Vagina (tissue), 2 donors: ENCODE data around the gene SCAPER.

Experiments used
- POLR2A ChIP-seq, 2 donors: fragments of 450-650 bp; IDR thresholded peaks; one replicate each; pipeline ENCODE4 v1.6.1; 2017; ENCODE audit warnings: antibody characterized with exemption in 2 of 2, mild to moderate bottlenecking in 2 of 2, moderate library complexity in 2 of 2
- POLR2AphosphoS5 ChIP-seq, 2 donors: sonication (generic); formaldehyde crosslinking; IDR thresholded peaks; one replicate each; pipeline ENCODE4 v1.9.0; 2017; ENCODE audit warnings: antibody characterized with exemption in 2 of 2, mild to moderate bottlenecking in 2 of 2, low read depth in 1 of 2; ENCODE audit not compliant: insufficient read depth in 1 of 2
- TF ChIP-seq, protein P1 (sequence below), 3 experiments: fragments of 450-650 bp in 2 of 3; fragments of 200-600 bp in 1 of 3; sonication (generic) in 1 of 3; IDR thresholded peaks; one replicate each; pipeline ENCODE4 v1.5.1; 2017 to 2019; ENCODE audit warnings: antibody characterized with exemption in 3 of 3, mild to moderate bottlenecking in 2 of 3, moderate library complexity in 2 of 3

GRCh38 chr15:76517910-76518309 is 387.2 kb downstream of the SCAPER start:
- TF ChIP-seq POLR2A (IDR thresholded peaks at IDR 0.05) (no peak), POLR2AphosphoS5 (IDR thresholded peaks at IDR 0.05; ENCODE audit: insufficient read depth in 1 of 2, low read depth in 1 of 2) (no peak)
- TF ChIP-seq, protein P1, sequence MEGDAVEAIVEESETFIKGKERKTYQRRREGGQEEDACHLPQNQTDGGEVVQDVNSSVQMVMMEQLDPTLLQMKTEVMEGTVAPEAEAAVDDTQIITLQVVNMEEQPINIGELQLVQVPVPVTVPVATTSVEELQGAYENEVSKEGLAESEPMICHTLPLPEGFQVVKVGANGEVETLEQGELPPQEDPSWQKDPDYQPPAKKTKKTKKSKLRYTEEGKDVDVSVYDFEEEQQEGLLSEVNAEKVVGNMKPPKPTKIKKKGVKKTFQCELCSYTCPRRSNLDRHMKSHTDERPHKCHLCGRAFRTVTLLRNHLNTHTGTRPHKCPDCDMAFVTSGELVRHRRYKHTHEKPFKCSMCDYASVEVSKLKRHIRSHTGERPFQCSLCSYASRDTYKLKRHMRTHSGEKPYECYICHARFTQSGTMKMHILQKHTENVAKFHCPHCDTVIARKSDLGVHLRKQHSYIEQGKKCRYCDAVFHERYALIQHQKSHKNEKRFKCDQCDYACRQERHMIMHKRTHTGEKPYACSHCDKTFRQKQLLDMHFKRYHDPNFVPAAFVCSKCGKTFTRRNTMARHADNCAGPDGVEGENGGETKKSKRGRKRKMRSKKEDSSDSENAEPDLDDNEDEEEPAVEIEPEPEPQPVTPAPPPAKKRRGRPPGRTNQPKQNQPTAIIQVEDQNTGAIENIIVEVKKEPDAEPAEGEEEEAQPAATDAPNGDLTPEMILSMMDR (IDR thresholded peaks at IDR 0.05) = no peak
